Mesendoderm (in vitro differentiated cells): ENCODE data around the gene ERN1.

Experiments used
- DNase-seq: peaks from one replicate; pipeline ENCODE4 v3.0.0; 2013
- H2AK5ac ChIP-seq: 2 replicates; pipeline ENCODE4 v1.6.1; 2013; ENCODE audit warnings: low read length, inconsistent platforms
- H2BK120ac ChIP-seq: 2 replicates; pipeline ENCODE4 v1.6.1; 2013; ENCODE audit warnings: low read depth, mild to moderate bottlenecking, low read length, moderate library complexity, mixed read lengths
- H2BK15ac ChIP-seq: replicated peaks from 2 replicates; pipeline ENCODE4 v1.6.1; 2013; ENCODE audit warnings: low read depth, mild to moderate bottlenecking, moderate library complexity
- H2BK5ac ChIP-seq: 2 replicates; pipeline ENCODE4 v1.6.1; 2013; ENCODE audit warnings: low read length, inconsistent platforms
- H3K18ac ChIP-seq: 2 replicates; pipeline ENCODE4 v1.6.1; 2013; ENCODE audit warnings: mild to moderate bottlenecking, low read length, mixed read lengths
- H3K23ac ChIP-seq: one replicate; pipeline ENCODE4 v1.6.1; 2013; ENCODE audit warnings: low read length
- H3K27ac ChIP-seq: 2 replicates; pipeline ENCODE4 v1.5.1; 2013; ENCODE audit warnings: low read depth, mild to moderate bottlenecking, inconsistent platforms, low read length, moderate library complexity
- H3K27me3 ChIP-seq: 2 replicates; pipeline ENCODE4 v1.6.1; 2013; ENCODE audit warnings: low read length, control low read depth, mild to moderate bottlenecking, inconsistent platforms; ENCODE audit not compliant: insufficient read depth, poor library complexity
- H3K36me3 ChIP-seq: 2 replicates; pipeline ENCODE4 v1.6.1; 2013; ENCODE audit warnings: low read length, inconsistent platforms; ENCODE audit not compliant: control insufficient read depth, insufficient read depth
- H3K4ac ChIP-seq: one replicate; pipeline ENCODE4 v1.6.1; 2013; ENCODE audit warnings: low read depth, mild to moderate bottlenecking, low read length, moderate library complexity
- H3K4me1 ChIP-seq: 2 replicates; pipeline ENCODE4 v1.6.1; 2013; ENCODE audit warnings: low read depth, low read length, inconsistent platforms; ENCODE audit not compliant: control insufficient read depth
- H3K4me2 ChIP-seq: 2 replicates; pipeline ENCODE4 v1.6.1; 2013; ENCODE audit warnings: low read length
- H3K4me3 ChIP-seq: 2 replicates; pipeline ENCODE4 v1.5.1; 2013; ENCODE audit warnings: mild to moderate bottlenecking, low read length
- H3K56ac ChIP-seq: one replicate; pipeline ENCODE4 v1.6.1; 2013; ENCODE audit warnings: low read length
- H3K79me1 ChIP-seq: 2 replicates; pipeline ENCODE4 v1.6.1; 2013; ENCODE audit warnings: low read length, inconsistent platforms
- H3K79me2 ChIP-seq: 2 replicates; pipeline ENCODE4 v1.6.1; 2013; ENCODE audit warnings: mild to moderate bottlenecking, low read length; ENCODE audit not compliant: control insufficient read depth, insufficient read depth
- H3K9ac ChIP-seq: 2 replicates; pipeline ENCODE4 v1.6.1; 2013; ENCODE audit warnings: low read length, inconsistent platforms
- H4K5ac ChIP-seq: one replicate; pipeline ENCODE4 v1.6.1; 2013; ENCODE audit warnings: low read length
- H4K8ac ChIP-seq: one replicate; pipeline ENCODE4 v1.6.1; 2013; ENCODE audit warnings: low read depth, mild to moderate bottlenecking, control low read depth, low read length, moderate library complexity
- WGBS: extraction: QIAGEN DNeasy Blood & Tissue Kit; methylation state at CpG from one replicate; pipeline ENCODE4 v1.1.7; 2013; ENCODE audit warnings: low lambda C conversion rate, missing lambda C conversion rate; ENCODE audit not compliant: insufficient coverage; ENCODE audit errors: extremely low coverage; 5-methylcytosine and 5-hydroxymethylcytosine counted together

ERN1 gene

DNA sequence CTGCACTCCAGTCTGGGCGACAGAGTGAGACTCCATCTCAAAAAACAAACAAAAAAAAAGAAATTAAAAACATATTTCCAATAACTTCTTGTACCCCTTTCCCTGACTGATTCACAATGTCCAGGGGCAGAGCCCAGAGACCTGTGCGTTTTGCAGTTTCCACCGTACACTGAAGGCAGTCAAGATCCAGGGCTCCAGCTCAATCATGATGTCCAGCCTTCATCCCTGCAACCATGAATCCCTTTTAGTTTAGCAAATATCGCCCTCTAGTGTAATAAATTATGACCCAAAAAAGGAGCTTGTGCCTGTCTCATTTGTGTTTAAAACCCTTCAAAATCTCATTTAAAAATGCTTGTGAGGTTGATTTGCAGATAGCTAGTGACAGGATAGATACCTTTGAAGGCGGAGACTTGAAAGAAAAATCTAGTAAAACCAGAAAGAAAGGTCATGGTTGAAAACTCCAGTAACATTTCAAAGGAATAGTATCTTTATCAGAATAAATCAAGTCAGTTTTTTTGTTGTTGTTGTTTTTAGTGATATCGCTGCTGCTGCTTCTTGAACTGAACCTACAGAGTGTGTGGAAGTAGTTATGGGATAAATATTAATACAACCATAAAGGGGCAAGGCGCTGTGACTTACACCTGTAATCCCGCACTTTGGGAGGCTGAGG, 3.7 kb upstream of the ERN1 start:
- H2AK5ac ChIP-seq = no peak overlapping the region
- H4K5ac ChIP-seq = no peak overlapping the region
- no peak overlapping the region for H3K18ac ChIP-seq
- no peak overlapping the region for H3K23ac ChIP-seq
- no peak overlapping the region for H4K8ac ChIP-seq
- H3K4ac ChIP-seq = no peak overlapping the region
- no peaks in the 10 kb centered on the region for H3K79me1 ChIP-seq
- H3K36me3 ChIP-seq = no peaks in the 10 kb centered on the region
- no CpG with 5 or more reads among the region's 8 CpGs for WGBS
- peak; percentile 72 for DNase-seq
- H2BK15ac ChIP-seq = no peak overlapping the region
- H3K4me1 ChIP-seq = peaks cover 7% of the 10 kb centered on the region
- H3K4me3 ChIP-seq = no peak overlapping the region
- H3K56ac ChIP-seq = no peak overlapping the region
- H3K79me2 ChIP-seq = no peaks in the 10 kb centered on the region
- H2BK5ac ChIP-seq = no peak overlapping the region
- H3K4me2 ChIP-seq = no peak overlapping the region
- H3K27ac ChIP-seq = no peak overlapping the region
- no peak overlapping the region for H2BK120ac ChIP-seq
- no peak overlapping the region for H3K9ac ChIP-seq
- no peaks in the 10 kb centered on the region for H3K27me3 ChIP-seq

DNA sequence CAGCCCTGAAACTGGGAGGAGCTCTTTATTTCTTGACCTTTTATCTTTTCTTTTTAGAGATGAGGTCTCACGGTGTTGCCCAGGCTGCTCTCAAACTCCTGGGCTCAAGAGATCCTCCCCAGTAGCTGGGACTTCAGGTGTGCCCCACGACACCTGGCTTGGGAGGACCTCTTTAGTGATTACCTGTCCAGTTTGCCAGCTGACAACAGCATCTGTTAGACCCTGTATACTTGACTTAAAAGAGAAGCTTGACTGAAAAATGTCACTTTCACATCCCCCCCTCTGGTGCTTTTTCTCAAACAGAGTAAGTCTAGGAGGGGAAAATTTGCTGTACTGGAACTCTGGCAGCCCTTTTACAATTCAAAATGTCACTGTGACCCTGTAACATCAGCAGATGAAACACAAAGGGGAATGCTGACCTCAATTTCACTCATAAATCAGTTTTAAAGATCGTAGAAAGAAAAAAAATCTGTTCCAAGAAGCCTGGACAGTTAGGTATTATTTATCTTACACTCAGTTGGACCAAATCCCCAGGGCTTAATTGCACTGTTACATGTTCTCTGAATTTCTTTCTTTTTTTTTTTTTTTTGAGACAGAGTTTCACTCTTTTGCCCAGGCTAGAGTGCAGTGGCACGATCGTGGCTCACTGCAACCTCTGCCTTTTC, 1.8 kb upstream of the ERN1 start:
- WGBS = no CpG with 5 or more reads among the region's 5 CpGs
- no peak overlapping the region for H3K4me2 ChIP-seq
- no peak for DNase-seq
- no peaks in the 10 kb centered on the region for H3K27me3 ChIP-seq
- no peaks in the 10 kb centered on the region for H3K79me2 ChIP-seq
- H2BK120ac ChIP-seq = no peak overlapping the region
- no peak overlapping the region for H3K4ac ChIP-seq
- H3K27ac ChIP-seq = no peak overlapping the region
- no peak overlapping the region for H3K18ac ChIP-seq
- H3K9ac ChIP-seq = no peak overlapping the region
- H3K36me3 ChIP-seq = no peaks in the 10 kb centered on the region
- no peak overlapping the region for H2BK15ac ChIP-seq
- H3K4me1 ChIP-seq = peaks cover 7% of the 10 kb centered on the region
- no peak overlapping the region for H3K56ac ChIP-seq
- H3K23ac ChIP-seq = no peak overlapping the region
- H4K8ac ChIP-seq = no peak overlapping the region
- H3K79me1 ChIP-seq = no peaks in the 10 kb centered on the region
- H4K5ac ChIP-seq = no peak overlapping the region
- H2BK5ac ChIP-seq = no peak overlapping the region
- H2AK5ac ChIP-seq = no peak overlapping the region
- H3K4me3 ChIP-seq = no peak overlapping the region

DNA sequence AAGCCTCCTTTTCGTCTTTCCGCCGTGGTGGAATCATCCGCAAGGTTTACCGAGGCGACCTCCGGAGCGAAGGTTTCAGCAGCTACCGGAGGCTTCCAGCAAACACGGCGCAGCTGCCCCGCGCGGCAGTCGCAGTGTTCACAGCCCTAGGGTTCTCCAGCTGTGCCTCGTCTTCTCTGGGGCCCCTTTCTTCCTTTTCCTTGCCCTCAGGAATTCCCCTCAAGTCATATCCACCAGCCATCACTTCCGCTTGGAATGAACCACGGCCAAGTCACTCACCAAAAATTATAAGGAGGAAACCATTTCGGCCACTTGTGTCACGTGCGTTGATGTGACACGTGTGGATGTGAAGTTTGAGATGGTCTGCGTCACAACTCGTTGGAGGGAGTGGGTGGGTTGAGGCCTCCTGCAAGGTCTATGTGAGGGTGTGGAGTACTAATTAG, 636 bp upstream of the ERN1 start:
- no peak overlapping the region for H3K23ac ChIP-seq
- H3K4me1 ChIP-seq = peaks cover 7% of the 10 kb centered on the region
- no peak overlapping the region for H2BK120ac ChIP-seq
- H3K9ac ChIP-seq = peak overlapping the region; percentile 69
- H3K27me3 ChIP-seq = no peaks in the 10 kb centered on the region
- H3K79me2 ChIP-seq = no peaks in the 10 kb centered on the region
- no peak overlapping the region for H3K4ac ChIP-seq
- H4K5ac ChIP-seq = no peak overlapping the region
- H2BK5ac ChIP-seq = no peak overlapping the region
- no peak overlapping the region for H2BK15ac ChIP-seq
- no peak overlapping the region for H4K8ac ChIP-seq
- WGBS = no CpG with 5 or more reads among the region's 24 CpGs
- DNase-seq = no peak
- peak overlapping the region; percentile 88 for H3K56ac ChIP-seq
- H3K27ac ChIP-seq = peak overlapping the region; percentile 15
- no peak overlapping the region for H3K18ac ChIP-seq
- no peaks in the 10 kb centered on the region for H3K79me1 ChIP-seq
- no peak overlapping the region for H2AK5ac ChIP-seq
- H3K4me3 ChIP-seq = no peak overlapping the region
- H3K4me2 ChIP-seq = peak overlapping the region; percentile 67
- no peaks in the 10 kb centered on the region for H3K36me3 ChIP-seq

DNA sequence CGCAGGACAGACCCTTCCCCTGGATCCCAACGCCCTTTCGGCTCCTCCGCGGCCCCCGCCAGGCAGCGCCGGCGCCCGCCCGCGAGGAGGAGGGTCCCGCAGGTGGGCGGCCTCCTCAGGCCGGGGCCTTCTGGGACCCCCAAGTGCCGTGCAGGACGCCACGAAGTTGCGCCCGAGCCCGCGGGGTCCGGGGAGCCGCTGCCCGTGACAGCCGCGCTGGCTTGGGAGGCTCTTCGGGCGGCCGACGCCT, 504 bp downstream of the ERN1 start:
- Histone ChIP-seq H3K9ac (peak overlapping the region; percentile 82), H3K27ac (peak overlapping the region; percentile 70), H2BK5ac (no peak overlapping the region), H2BK15ac (no peak overlapping the region), H2BK120ac (no peak overlapping the region), H3K36me3 (no peaks in the 10 kb centered on the region), H3K23ac (no peak overlapping the region), H2AK5ac (no peak overlapping the region), H3K4me2 (peak overlapping the region; percentile 61), H3K27me3 (no peaks in the 10 kb centered on the region), H4K5ac (no peak overlapping the region), H3K79me1 (no peaks in the 10 kb centered on the region), H3K4me3 (peak overlapping the region; percentile 70), H3K18ac (no peak overlapping the region), H4K8ac (no peak overlapping the region), H3K4ac (no peak overlapping the region), H3K79me2 (no peaks in the 10 kb centered on the region), H3K4me1 (peaks cover 7% of the 10 kb centered on the region), H3K56ac (peak overlapping the region; percentile 89)
- no CpG with 5 or more reads among the region's 31 CpGs for WGBS
- DNase-seq = peak; percentile 37

DNA sequence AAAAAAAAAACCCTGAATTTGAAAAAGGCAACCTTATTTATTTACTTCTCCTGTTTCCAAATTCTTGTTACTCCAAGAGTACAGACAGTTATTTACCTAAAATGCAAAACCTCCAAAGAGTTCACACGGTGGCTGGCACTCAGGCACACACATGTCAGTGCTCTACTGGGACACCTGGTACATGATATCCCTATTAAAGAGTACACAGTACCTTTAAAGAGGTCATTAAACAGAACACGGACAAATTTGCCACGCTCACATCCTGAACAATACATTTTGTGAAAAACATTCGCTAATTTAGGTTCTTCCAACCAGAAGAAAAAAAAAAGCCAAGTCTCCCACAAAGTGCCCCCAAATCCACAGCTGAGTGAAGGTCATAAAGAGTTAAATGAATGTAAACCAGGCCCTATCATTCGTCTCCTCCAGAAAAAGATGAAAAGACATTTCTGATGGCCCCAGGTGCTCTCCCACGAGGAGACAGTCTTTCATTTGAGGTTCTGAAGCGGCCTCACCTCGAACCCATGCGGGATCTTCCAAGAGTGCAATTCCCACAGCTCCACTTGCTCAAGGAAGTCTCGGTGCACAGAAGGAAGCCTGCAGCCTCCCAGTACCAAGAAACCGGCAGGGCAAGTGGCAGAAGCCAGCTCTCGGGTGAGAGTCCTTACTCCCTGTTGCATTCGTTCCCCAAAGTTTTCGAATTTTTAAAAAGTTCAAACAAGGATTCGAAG, 993 bp downstream of the ERN1 start:
- Histone ChIP-seq H3K79me1 (no peaks in the 10 kb centered on the region), H4K8ac (no peak overlapping the region), H3K4me1 (peaks cover 7% of the 10 kb centered on the region), H2BK120ac (no peak overlapping the region), H3K9ac (peak overlapping the region; percentile 82), H4K5ac (no peak overlapping the region), H3K18ac (no peak overlapping the region), H3K4me2 (peak overlapping the region; percentile 61), H3K4ac (no peak overlapping the region), H2BK15ac (no peak overlapping the region), H3K36me3 (no peaks in the 10 kb centered on the region), H2BK5ac (no peak overlapping the region), H3K56ac (peak overlapping the region; percentile 89), H3K4me3 (peak overlapping the region; percentile 70), H2AK5ac (no peak overlapping the region), H3K79me2 (no peaks in the 10 kb centered on the region), H3K23ac (no peak overlapping the region), H3K27me3 (no peaks in the 10 kb centered on the region), H3K27ac (no peak overlapping the region)
- peak; percentile 42 for DNase-seq
- no CpG with 5 or more reads among the region's 15 CpGs for WGBS
